ENCODE results near the gene NMNAT3.

Gene NMNAT3

DNA sequence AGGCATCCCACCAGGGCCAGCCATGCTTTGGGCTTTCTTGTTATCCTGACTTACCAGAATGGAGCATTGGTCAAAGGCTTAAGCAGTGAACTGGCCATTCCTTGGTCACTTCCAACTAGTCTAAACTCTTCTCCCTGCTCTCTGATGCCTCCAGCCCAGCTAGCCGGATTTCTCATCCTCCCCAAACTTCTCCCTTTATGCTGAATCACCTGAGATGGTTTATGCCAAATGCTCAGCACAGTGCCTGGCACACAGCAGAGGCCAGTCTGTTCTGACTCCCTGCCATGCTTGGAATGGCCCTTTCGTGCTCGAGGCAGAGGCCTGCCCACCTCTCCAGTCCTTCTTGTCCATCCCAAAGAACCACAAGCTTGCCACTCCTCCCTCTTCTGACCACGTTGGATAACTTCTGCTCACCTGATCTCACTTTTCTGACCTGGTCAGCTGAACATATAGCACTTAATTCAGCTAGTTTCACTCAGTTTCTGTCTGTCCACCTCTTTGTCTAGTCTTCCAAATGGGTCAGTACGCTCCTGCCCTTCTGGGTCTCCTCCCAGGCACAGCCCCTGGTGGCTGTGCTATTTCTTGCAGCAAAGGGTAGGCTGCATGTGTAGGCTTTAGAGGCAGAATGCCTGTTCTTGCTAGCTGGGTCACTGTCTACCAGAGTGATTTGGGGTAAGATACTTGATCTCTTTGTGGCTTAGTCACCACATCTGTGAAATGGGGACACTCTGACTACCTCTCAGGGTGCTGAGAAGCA, 136.1 kb downstream of the NMNAT3 start:
- H3K9me3 ChIP-seq (ENCODE audit: insufficient read depth, low read length) = no peaks in the 10 kb centered on the region

DNA sequence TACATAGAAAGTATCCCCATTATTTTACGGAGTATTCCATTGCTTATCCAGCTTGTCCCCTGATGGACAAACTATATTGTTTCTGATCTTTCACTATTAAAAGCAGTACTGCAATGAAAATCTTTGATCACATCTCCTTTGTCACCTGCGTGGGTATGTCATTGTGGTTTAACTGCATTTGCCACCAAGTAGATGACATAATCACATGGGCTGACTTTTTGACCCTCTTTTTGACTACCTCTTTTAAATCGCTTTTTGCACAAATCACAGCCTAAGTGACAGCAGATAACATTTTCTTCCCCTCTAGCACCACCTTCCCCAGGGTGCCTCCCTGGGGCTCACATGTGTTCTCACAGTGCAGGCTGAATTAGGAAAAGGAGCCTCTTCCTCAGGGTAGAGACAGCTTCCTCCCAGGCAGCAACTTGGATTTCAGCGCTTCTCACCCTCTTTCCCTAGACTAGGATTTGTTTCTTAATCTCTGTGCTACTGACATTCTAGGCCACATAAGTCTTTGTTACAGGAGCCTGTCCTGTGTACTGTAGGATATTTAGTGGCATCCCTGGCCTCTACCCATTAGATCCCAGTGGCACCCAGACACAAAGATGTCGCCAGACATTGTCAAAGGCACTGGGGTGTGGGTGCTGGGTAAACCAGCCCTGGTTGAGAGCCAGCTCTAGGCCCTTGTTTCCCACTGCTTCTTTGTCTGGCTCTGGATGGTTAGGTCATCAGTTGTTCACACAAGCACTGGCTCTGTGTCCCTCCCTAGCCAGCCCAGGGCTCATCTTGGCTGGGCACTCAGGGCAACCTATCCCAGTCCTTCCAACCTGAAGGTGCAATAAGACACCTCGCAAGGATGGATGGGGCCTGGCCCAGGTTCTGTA, 136.9 kb downstream of the NMNAT3 start:
- H3K79me2 ChIP-seq (ENCODE audit: insufficient read depth, low read length) = no peaks in the 10 kb centered on the region
- no peak overlapping the region for H3K9ac ChIP-seq (ENCODE audit: low read length)
- no peaks in the 10 kb centered on the region for H3K9me2 ChIP-seq (replicated peaks; ENCODE audit: insufficient read depth, low read length)
- no peaks in the 10 kb centered on the region for H4K20me1 ChIP-seq (ENCODE audit: low read depth, low read length)
- no peaks in the 10 kb centered on the region for H3K27me3 ChIP-seq (ENCODE audit: low read length)
- no peaks in the 10 kb centered on the region for H3F3A ChIP-seq (ENCODE audit: insufficient read depth)
- no peak overlapping the region for H3K4me3 ChIP-seq (ENCODE audit: insufficient read depth, low read length, poor library complexity, severe bottlenecking)
- H3K36me3 ChIP-seq (ENCODE audit: low read length) = no peaks in the 10 kb centered on the region
- no peaks in the 10 kb centered on the region for H3K9me3 ChIP-seq (ENCODE audit: insufficient read depth, low read length)
- no peak overlapping the region for H3K4me2 ChIP-seq (ENCODE audit: low read depth, low read length, poor library complexity, severe bottlenecking)
- no peak for TF ChIP-seq EZH2phosphoT487 (conservative IDR thresholded peaks at IDR 0.05; ENCODE audit: low read length)
- TF ChIP-seq, protein P1, sequence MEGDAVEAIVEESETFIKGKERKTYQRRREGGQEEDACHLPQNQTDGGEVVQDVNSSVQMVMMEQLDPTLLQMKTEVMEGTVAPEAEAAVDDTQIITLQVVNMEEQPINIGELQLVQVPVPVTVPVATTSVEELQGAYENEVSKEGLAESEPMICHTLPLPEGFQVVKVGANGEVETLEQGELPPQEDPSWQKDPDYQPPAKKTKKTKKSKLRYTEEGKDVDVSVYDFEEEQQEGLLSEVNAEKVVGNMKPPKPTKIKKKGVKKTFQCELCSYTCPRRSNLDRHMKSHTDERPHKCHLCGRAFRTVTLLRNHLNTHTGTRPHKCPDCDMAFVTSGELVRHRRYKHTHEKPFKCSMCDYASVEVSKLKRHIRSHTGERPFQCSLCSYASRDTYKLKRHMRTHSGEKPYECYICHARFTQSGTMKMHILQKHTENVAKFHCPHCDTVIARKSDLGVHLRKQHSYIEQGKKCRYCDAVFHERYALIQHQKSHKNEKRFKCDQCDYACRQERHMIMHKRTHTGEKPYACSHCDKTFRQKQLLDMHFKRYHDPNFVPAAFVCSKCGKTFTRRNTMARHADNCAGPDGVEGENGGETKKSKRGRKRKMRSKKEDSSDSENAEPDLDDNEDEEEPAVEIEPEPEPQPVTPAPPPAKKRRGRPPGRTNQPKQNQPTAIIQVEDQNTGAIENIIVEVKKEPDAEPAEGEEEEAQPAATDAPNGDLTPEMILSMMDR (IDR thresholded peaks at IDR 0.05; ENCODE audit: insufficient read depth, low read length, poor library complexity, severe bottlenecking) = no peak
- H3K27ac ChIP-seq (ENCODE audit: low read depth, low read length) = no peak overlapping the region
- H2AFZ ChIP-seq (ENCODE audit: low read depth, low read length, severe bottlenecking) = no peak overlapping the region

More for the DNA sequence above, 136.1 kb downstream of the NMNAT3 start:
- no peaks in the 10 kb centered on the region for H3F3A ChIP-seq (ENCODE audit: insufficient read depth)
- H3K27ac ChIP-seq (ENCODE audit: low read depth, low read length) = no peak overlapping the region
- H2AFZ ChIP-seq (ENCODE audit: low read depth, low read length, severe bottlenecking) = no peak overlapping the region
- H3K36me3 ChIP-seq (ENCODE audit: low read length) = no peaks in the 10 kb centered on the region
- H3K4me2 ChIP-seq (ENCODE audit: low read depth, low read length, poor library complexity, severe bottlenecking) = no peak overlapping the region
- H3K9me2 ChIP-seq (replicated peaks; ENCODE audit: insufficient read depth, low read length) = no peaks in the 10 kb centered on the region
- no peak overlapping the region for H3K4me3 ChIP-seq (ENCODE audit: insufficient read depth, low read length, poor library complexity, severe bottlenecking)
- no peaks in the 10 kb centered on the region for H3K27me3 ChIP-seq (ENCODE audit: low read length)
- no peaks in the 10 kb centered on the region for H3K79me2 ChIP-seq (ENCODE audit: insufficient read depth, low read length)
- H3K9ac ChIP-seq (ENCODE audit: low read length) = no peak overlapping the region
- TF ChIP-seq, protein P1 (IDR thresholded peaks at IDR 0.05; ENCODE audit: insufficient read depth, low read length, poor library complexity, severe bottlenecking) = no peak
- no peak for TF ChIP-seq EZH2phosphoT487 (conservative IDR thresholded peaks at IDR 0.05; ENCODE audit: low read length)
- no peaks in the 10 kb centered on the region for H4K20me1 ChIP-seq (ENCODE audit: low read depth, low read length)

DNA sequence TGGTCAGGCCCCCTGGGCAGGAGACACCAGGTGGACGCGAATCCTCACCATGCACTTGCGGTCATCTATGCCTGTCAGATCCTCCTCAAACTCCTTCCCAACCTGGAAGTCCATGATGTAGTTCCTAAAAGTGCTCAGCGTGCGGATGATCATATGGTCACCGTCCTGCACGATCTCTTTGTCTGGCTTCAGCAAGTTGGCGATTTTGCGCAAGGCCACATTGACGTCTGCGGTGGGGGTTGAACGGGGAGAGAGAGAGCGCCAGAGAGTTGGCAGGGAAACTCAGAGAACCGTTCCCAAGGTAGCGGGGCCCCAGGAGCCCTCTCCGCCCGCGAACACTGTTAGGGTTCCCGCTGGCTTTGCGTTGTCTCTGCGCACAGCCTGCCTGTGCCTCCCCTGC, 139.0 kb downstream of the NMNAT3 start:
- no peak overlapping the region for H2AFZ ChIP-seq (ENCODE audit: low read depth, low read length, severe bottlenecking)
- TF ChIP-seq, protein P1 (IDR thresholded peaks at IDR 0.05; ENCODE audit: insufficient read depth, low read length, poor library complexity, severe bottlenecking) = no peak
- no peak for TF ChIP-seq EZH2phosphoT487 (conservative IDR thresholded peaks at IDR 0.05; ENCODE audit: low read length)
- H3K9me3 ChIP-seq (ENCODE audit: insufficient read depth, low read length) = no peaks in the 10 kb centered on the region
- no peak overlapping the region for H3K27ac ChIP-seq (ENCODE audit: low read depth, low read length)
- H3K4me3 ChIP-seq (ENCODE audit: insufficient read depth, low read length, poor library complexity, severe bottlenecking) = no peak overlapping the region
- no peak overlapping the region for H3K4me2 ChIP-seq (ENCODE audit: low read depth, low read length, poor library complexity, severe bottlenecking)
- H3K9ac ChIP-seq (ENCODE audit: low read length) = no peak overlapping the region
- no peaks in the 10 kb centered on the region for H4K20me1 ChIP-seq (ENCODE audit: low read depth, low read length)
- no peaks in the 10 kb centered on the region for H3K9me2 ChIP-seq (replicated peaks; ENCODE audit: insufficient read depth, low read length)
- no peaks in the 10 kb centered on the region for H3K36me3 ChIP-seq (ENCODE audit: low read length)
- no peaks in the 10 kb centered on the region for H3K27me3 ChIP-seq (ENCODE audit: low read length)
- no peaks in the 10 kb centered on the region for H3K79me2 ChIP-seq (ENCODE audit: insufficient read depth, low read length)
- no peaks in the 10 kb centered on the region for H3F3A ChIP-seq (ENCODE audit: insufficient read depth)

All from SU-DHL-6 (cell line).